GM18858 (cell line): ENCODE results near the gene WRAP73.
A peak's percentile ranks its signal among the peaks of the same experiment; 100 is the strongest.

Experiments
- ATAC-seq: cut with Tn5 transposase; IDR thresholded peaks from one replicate; pipeline ENCODE4 v1.9.1; 2021; ENCODE audit not compliant: unreplicated experiment

WRAP73 gene

GRCh38 chr1:3669421-3669821, 19.5 kb upstream of the WRAP73 start:
- no peak for ATAC-seq

- ATAC-seq, result no peak
Measured at GRCh38 chr1:3668585-3669300, 18.8 kb upstream of the WRAP73 start.

GRCh38 chr1:3668148-3668547, 18.2 kb upstream of the WRAP73 start:
- no peak for ATAC-seq

- no peak for ATAC-seq
Measured at GRCh38 chr1:3664700-3665375, 14.9 kb upstream of the WRAP73 start.

- ATAC-seq, result no peak
Measured at GRCh38 chr1:3663999-3664699, 14.2 kb upstream of the WRAP73 start.

GRCh38 chr1:3662080-3662671, 12.3 kb upstream of the WRAP73 start:
- no peak for ATAC-seq

- no peak for ATAC-seq
Measured at GRCh38 chr1:3661631-3662030, 11.7 kb upstream of the WRAP73 start.

- ATAC-seq, result no peak
Measured at GRCh38 chr1:3660704-3661103, 10.8 kb upstream of the WRAP73 start.

GRCh38 chr1:3659093-3659492, 9.2 kb upstream of the WRAP73 start:
- ATAC-seq, result no peak

GRCh38 chr1:3658231-3658615, 8.3 kb upstream of the WRAP73 start:
- no peak for ATAC-seq

GRCh38 chr1:3657578-3658230, 7.8 kb upstream of the WRAP73 start:
- no peak for ATAC-seq

- peak; percentile 12 for ATAC-seq
Measured at GRCh38 chr1:3657096-3657475, 7.2 kb upstream of the WRAP73 start.

- peak; percentile 57 for ATAC-seq
Measured at GRCh38 chr1:3656450-3657095, 6.7 kb upstream of the WRAP73 start.

GRCh38 chr1:3654549-3655281, 4.8 kb upstream of the WRAP73 start:
- no peak for ATAC-seq

GRCh38 chr1:3653286-3653618, 3.3 kb upstream of the WRAP73 start:
- ATAC-seq, result no peak

GRCh38 chr1:3652548-3653285, 2.8 kb upstream of the WRAP73 start:
- no peak for ATAC-seq

GRCh38 chr1:3651930-3652547, 2.1 kb upstream of the WRAP73 start, which contains the start of gene TP73:
TP73 (plus strand) TSS chr1:3652516; CDS start chr1:3682366, 29,850 bp downstream.
- no peak for ATAC-seq

- no peak for ATAC-seq
Measured at GRCh38 chr1:3651026-3651929, 1.4 kb upstream of the WRAP73 start.
